Stimulated activated memory B cell treated with anti-CD40 and anti-IgM and Interleukin-4, amounts not matched to agents 10 μg/mL and 1 μg/mL and 100 μg/mL, for 72 hours (primary cell): ENCODE measurements around the gene MEFV.
"Not testable (repeated sequence)": the region's sequence is repeated elsewhere in the genome, so short reads cannot be mapped to it uniquely, and the experiment has no call there.

ENCODE experiments used
- ATAC-seq: fragments of 150-1000 bp; cut with Tn5 transposase; 2 replicates; pipeline ENCODE4 v1.10.0; 2021
- H3K27ac Mint-ChIP-seq: one replicate; pipeline ENCODE4 v1.8.0; 2022; ENCODE audit warnings: mild to moderate bottlenecking, mixed read lengths
- H3K27me3 Mint-ChIP-seq: one replicate; pipeline ENCODE4 v1.8.0; 2022; ENCODE audit warnings: mixed read lengths
- H3K36me3 Mint-ChIP-seq: one replicate; pipeline ENCODE4 v1.8.0; 2022; ENCODE audit warnings: mixed read lengths
- H3K4me1 Mint-ChIP-seq: one replicate; pipeline ENCODE4 v1.8.0; 2022; ENCODE audit warnings: mixed read lengths
- H3K4me3 Mint-ChIP-seq: one replicate; pipeline ENCODE4 v1.8.0; 2022; ENCODE audit warnings: mild to moderate bottlenecking, moderate library complexity, mixed read lengths
- H3K9me3 Mint-ChIP-seq: one replicate; pipeline ENCODE4 v1.8.0; 2022; ENCODE audit warnings: mixed read lengths

MEFV gene

DNA sequence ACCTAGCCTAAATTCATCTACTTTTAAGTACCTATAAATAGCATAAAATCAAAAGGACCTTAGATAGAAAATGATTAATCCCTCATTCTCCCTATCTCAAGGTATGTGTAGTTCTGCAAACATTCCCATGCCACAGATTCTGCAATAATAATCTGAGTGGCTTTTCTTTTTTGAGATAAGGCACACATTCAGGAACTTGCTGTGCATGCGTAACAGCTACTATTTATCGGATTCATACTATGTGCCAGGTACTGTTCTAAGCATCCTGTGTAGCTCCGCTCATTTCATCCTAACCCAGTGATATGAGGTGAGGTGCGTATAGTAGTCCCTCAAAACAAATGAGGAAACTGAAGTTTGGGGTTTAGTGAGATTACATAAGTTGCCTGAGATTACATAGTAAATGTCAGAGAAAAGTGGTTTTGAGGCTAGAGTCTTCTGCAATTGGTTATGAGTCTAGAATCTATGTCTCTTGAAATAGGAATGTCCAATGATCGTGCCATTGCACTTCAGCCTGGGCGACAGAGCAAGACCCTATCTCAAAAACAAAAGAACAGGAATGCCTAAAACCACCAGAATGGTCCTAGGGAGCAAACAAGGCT, 24.9 kb upstream of the MEFV start:
- H3K4me3 Mint-ChIP-seq, result peak overlapping the region; percentile 21
- H3K36me3 Mint-ChIP-seq, result peaks cover 27% of the 10 kb centered on the region
- H3K27ac Mint-ChIP-seq, result no peak overlapping the region
- ATAC-seq, result no peak
- no peaks in the 10 kb centered on the region for H3K9me3 Mint-ChIP-seq
- peaks cover 28% of the 10 kb centered on the region for H3K4me1 Mint-ChIP-seq
- no peaks in the 10 kb centered on the region for H3K27me3 Mint-ChIP-seq

GRCh38 chr16:3276679-3277078, 20.2 kb upstream of the MEFV start:
- H3K4me1 Mint-ChIP-seq, result peaks cover under 1% of the 10 kb centered on the region
- no peaks in the 10 kb centered on the region for H3K9me3 Mint-ChIP-seq
- no peaks in the 10 kb centered on the region for H3K27me3 Mint-ChIP-seq
- H3K4me3 Mint-ChIP-seq, result no peak overlapping the region
- no peak overlapping the region for H3K27ac Mint-ChIP-seq
- ATAC-seq, result no peak
- no peaks in the 10 kb centered on the region for H3K36me3 Mint-ChIP-seq

DNA sequence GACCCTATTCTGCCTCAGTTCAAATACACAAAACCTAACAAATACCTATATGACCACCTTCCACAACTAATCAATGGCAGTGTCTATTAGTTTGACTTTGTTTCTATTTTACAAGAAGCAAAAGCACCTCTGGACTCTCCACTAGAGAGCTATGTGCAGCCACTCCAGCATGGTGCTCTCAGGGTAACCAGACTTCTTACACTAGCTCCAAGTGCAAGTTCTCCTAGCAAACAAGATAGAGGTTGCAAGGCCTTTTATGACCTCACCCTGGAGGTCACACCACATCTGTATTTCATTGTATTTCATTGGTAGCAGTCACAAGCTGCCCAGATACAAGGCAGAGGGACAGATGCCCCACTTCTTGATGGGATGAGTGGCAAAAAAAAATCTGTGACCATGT, 18.5 kb upstream of the MEFV start:
- Mint-ChIP-seq H3K27me3 (no peaks in the 10 kb centered on the region), H3K4me1 (no peaks in the 10 kb centered on the region), H3K9me3 (no peaks in the 10 kb centered on the region), H3K27ac (no peak overlapping the region), H3K36me3 (no peaks in the 10 kb centered on the region), H3K4me3 (no peak overlapping the region)
- ATAC-seq, result no peak

- no peak for ATAC-seq
- Mint-ChIP-seq H3K27ac (no peak overlapping the region), H3K36me3 (peaks cover under 1% of the 10 kb centered on the region), H3K9me3 (no peaks in the 10 kb centered on the region), H3K4me1 (no peaks in the 10 kb centered on the region), H3K27me3 (no peaks in the 10 kb centered on the region), H3K4me3 (no peak overlapping the region)
Measured at GRCh38 chr16:3274490-3274889, 18.1 kb upstream of the MEFV start.

DNA sequence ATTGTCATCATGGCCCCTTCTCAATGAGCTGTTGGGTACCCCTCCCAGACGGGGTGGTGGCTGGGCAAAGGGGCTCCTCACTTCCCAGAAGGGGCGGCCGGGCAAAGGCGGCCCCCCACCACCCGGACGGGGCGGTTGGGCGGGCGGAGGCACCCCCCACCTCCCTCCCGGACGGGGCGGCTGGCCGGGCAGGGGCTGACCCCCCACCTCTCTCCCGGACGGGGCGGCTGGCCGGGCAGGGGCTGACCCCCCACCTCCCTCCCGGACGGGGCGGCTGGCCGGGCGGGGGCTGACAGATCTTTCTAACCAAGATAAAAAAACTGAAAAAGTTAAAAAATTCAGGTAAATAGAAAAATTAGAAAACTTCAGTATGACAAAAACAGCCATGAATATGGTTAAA, 14.8 kb upstream of the MEFV start:
- H3K27me3 Mint-ChIP-seq, ATAC-seq, H3K9me3 Mint-ChIP-seq, H3K27ac Mint-ChIP-seq, H3K4me3 Mint-ChIP-seq, H3K4me1 Mint-ChIP-seq: not testable (repeated sequence)
- H3K36me3 Mint-ChIP-seq, result peaks cover 17% of the 10 kb centered on the region

- not testable (repeated sequence) for ATAC-seq
Measured at GRCh38 chr16:3270718-3271117, 14.3 kb upstream of the MEFV start.

DNA sequence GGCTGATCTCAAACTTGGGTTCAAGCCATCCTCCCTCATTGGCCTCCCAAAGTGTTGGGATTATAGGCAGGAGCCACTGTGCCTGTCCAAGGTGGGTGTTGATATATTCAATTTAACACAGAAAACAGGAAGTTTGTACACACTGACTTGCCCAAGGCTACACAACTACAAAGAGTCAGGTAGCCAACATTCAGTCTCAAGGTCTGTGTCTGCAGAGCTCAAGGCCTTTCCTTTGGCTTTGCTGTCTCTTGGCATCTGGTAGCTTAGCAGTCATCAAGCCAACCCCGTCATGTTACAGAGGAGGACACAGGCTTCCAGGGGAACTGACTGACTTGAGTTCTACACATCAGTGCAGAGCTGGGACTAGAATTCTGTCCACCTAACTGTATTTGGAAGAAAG, 11.9 kb upstream of the MEFV start:
- Mint-ChIP-seq H3K27ac (no peak overlapping the region), H3K27me3 (no peaks in the 10 kb centered on the region), H3K36me3 (peaks cover 17% of the 10 kb centered on the region), H3K4me1 (peaks cover 13% of the 10 kb centered on the region), H3K9me3 (no peaks in the 10 kb centered on the region), H3K4me3 (no peak overlapping the region)
- ATAC-seq, result no peak

More at GRCh38 chr16:3270718-3271117, 14.3 kb upstream of the MEFV start:
- H3K4me3 Mint-ChIP-seq, H3K4me1 Mint-ChIP-seq, H3K27me3 Mint-ChIP-seq, H3K27ac Mint-ChIP-seq, H3K9me3 Mint-ChIP-seq: not testable (repeated sequence)
- H3K36me3 Mint-ChIP-seq, result peaks cover 17% of the 10 kb centered on the region

GRCh38 chr16:3266873-3267537, 10.6 kb upstream of the MEFV start:
- Mint-ChIP-seq H3K27me3 (no peaks in the 10 kb centered on the region), H3K9me3 (no peaks in the 10 kb centered on the region), H3K4me3 (no peak overlapping the region), H3K27ac (no peak overlapping the region), H3K4me1 (peaks cover 26% of the 10 kb centered on the region), H3K36me3 (peaks cover 17% of the 10 kb centered on the region)
- ATAC-seq, result no peak

DNA sequence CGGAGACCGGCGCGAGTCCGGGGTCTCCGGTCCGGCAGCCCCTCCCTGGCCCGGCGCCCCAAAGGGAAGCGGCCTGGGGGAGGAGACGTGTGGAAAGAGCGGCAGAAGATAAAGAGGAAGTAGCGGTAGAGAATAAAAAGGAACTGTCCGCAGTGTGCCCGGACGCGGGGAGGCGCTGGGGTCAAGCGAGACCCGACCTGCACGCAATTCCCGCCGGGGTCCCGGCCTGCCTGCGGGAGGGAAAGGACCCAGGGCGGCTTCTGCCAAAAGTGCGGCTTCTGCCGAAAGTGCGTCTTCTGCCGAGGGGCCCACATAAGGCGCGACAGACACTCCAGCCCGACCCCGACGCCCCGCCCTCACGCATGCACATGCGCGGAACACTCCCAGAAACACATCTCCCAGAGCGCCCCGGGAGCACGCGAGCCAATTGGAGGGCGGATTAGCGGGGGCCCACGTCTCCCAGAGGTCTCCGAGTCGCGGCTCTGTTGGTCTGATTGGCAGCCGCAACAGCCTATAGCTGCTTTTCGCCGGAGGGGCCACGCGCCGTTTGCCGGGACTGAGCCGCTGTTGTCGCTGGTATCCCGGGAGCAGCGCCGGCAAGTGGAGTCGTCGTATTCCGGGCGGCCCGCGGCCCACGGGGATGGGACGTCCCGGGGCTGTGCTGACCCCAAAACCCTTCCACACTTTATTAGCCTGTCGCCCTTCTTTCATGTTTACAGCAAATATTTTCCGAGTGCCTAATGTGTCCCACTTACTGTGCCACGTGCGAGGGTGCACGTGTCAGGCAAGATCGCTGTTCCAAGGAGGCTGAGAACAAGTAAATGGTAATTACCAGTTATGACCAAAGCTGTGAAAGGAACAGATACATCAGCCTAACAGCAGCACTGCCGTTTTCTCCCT, 8.0 kb upstream of the MEFV start:
- H3K27ac Mint-ChIP-seq, result peak overlapping the region; percentile 95
- H3K9me3 Mint-ChIP-seq, result no peaks in the 10 kb centered on the region
- H3K4me1 Mint-ChIP-seq, result peaks cover 27% of the 10 kb centered on the region
- H3K4me3 Mint-ChIP-seq, result peak overlapping the region; percentile 84
- peaks cover 16% of the 10 kb centered on the region for H3K36me3 Mint-ChIP-seq
- peak; percentile 95 for ATAC-seq
- no peaks in the 10 kb centered on the region for H3K27me3 Mint-ChIP-seq

DNA sequence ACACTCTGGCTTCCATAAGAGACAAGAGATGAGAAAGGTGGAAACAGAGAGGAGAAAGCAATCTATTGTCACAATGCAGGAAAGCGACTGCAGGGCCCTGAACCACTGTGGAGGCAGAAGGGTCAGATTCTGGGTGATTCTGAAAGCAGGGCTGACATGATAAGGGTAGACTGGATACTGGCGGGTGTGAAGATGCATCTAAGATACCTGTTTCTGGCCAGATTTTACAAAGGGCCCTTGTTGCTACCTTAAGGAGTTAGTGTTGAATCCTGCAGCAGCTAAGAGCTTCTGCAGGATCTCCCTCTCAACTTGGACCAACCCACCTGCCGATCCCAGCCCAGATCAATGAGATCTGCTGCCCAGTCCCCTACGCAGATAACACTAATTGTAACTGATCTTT, 6.1 kb upstream of the MEFV start:
- H3K4me3 Mint-ChIP-seq, result peak overlapping the region; percentile 46
- H3K9me3 Mint-ChIP-seq, result no peaks in the 10 kb centered on the region
- ATAC-seq, result no peak
- H3K4me1 Mint-ChIP-seq, result peaks cover 27% of the 10 kb centered on the region
- H3K27me3 Mint-ChIP-seq, result peaks cover 9% of the 10 kb centered on the region
- peaks cover 5% of the 10 kb centered on the region for H3K36me3 Mint-ChIP-seq
- H3K27ac Mint-ChIP-seq, result peak overlapping the region; percentile 95

- H3K27ac Mint-ChIP-seq, result no peak overlapping the region
- peaks cover 28% of the 10 kb centered on the region for H3K27me3 Mint-ChIP-seq
- ATAC-seq, result no peak
- H3K4me3 Mint-ChIP-seq, result no peak overlapping the region
- no peaks in the 10 kb centered on the region for H3K9me3 Mint-ChIP-seq
- no peaks in the 10 kb centered on the region for H3K36me3 Mint-ChIP-seq
- H3K4me1 Mint-ChIP-seq, result peaks cover 22% of the 10 kb centered on the region
Measured at GRCh38 chr16:3259836-3260235, 3.4 kb upstream of the MEFV start.

DNA sequence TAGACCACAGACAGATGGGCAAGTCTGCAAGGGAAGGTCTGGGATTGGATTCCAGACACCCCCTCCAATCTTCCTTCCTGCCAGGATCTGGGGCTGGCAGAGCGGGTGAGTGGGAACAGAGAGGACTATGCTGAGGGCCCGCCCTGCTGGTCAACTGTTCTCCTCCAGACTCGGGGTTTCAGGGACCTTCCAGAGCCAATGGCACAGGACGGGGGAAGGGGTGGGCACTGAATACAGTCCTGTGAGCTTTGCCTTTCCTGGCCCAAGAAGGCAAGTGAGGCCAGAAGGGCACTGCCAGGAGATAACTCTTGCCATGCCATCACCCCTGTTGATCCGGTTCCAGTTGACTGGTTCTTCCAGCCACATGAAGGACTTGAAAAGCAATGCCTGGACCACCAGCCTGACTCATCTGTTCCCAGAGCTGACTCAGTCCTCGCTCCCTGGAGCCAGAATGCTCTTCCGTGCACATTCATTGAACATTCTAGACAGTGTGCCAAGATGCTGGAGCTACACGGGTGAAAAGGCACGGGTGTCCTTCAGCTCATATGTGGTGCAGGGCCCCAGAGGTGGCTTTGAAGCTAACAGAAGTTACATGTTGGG, 533 bp upstream of the MEFV start:
- ATAC-seq, result no peak
- peaks cover under 1% of the 10 kb centered on the region for H3K4me1 Mint-ChIP-seq
- no peak overlapping the region for H3K27ac Mint-ChIP-seq
- peaks cover 28% of the 10 kb centered on the region for H3K27me3 Mint-ChIP-seq
- no peak overlapping the region for H3K4me3 Mint-ChIP-seq
- no peaks in the 10 kb centered on the region for H3K36me3 Mint-ChIP-seq
- H3K9me3 Mint-ChIP-seq, result no peaks in the 10 kb centered on the region

DNA sequence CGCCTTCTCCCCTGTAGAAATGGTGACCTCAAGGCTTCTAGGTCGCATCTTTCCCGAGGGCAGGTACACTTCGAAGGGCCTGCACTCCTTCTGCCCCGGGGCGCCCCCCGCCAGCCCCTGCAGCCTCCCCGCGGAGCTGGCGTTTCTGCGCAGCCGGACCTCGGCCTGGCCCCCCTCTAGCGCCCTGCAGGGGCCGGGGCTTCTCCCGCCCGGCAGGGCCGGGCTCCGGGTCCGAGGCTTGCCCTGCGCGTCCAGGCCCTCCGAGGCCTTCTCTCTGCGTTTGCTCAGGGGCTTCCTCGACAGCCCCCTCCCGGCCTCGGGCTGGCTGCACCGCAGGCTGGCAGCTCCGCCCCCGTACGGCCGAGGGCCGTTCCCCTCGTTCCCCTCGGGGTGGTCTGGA, 2.1 kb downstream of the MEFV start:
- no peak for ATAC-seq
- H3K27ac Mint-ChIP-seq, result no peak overlapping the region
- H3K36me3 Mint-ChIP-seq, result no peaks in the 10 kb centered on the region
- H3K9me3 Mint-ChIP-seq, result no peaks in the 10 kb centered on the region
- H3K4me3 Mint-ChIP-seq, result no peak overlapping the region
- H3K4me1 Mint-ChIP-seq, result no peaks in the 10 kb centered on the region
- H3K27me3 Mint-ChIP-seq, result peaks cover 40% of the 10 kb centered on the region

DNA sequence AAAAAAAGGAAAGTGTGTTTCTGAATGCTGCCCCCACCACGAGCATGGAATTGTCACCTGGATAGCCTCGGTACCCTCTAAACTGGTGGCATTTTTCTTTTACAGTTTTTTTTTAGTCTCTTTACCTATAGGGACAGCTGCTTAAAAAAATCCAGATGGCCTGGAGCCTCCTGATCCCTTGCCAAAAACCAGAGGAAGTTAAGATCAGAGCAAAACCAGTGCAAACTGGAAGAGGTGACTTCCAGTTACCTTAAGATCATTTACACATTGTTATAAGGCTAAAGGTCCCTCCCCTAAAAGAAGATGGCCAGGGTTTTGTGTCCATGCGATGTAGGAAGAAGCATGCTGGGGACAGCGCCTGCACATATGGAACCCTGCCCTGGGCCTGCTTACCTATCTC, 3.5 kb downstream of the MEFV start:
- no peak overlapping the region for H3K4me3 Mint-ChIP-seq
- no peaks in the 10 kb centered on the region for H3K9me3 Mint-ChIP-seq
- no peak overlapping the region for H3K27ac Mint-ChIP-seq
- H3K4me1 Mint-ChIP-seq, result no peaks in the 10 kb centered on the region
- H3K36me3 Mint-ChIP-seq, result no peaks in the 10 kb centered on the region
- peaks cover 46% of the 10 kb centered on the region for H3K27me3 Mint-ChIP-seq
- ATAC-seq, result no peak

- Mint-ChIP-seq H3K4me1 (no peaks in the 10 kb centered on the region), H3K9me3 (no peaks in the 10 kb centered on the region), H3K27me3 (peaks cover 52% of the 10 kb centered on the region), H3K4me3 (no peak overlapping the region), H3K27ac (no peak overlapping the region), H3K36me3 (no peaks in the 10 kb centered on the region)
- no peak for ATAC-seq
Measured at GRCh38 chr16:3249451-3249850, 7.0 kb downstream of the MEFV start.
